Adipose tissue (tissue), 3 donors: ENCODE measurements around the gene DDX39A. TPM values are rescaled to one million over a fixed set of nuclear protein-coding genes. Genes with fewer than 3 reads are reported as not detected.
A peak's percentile ranks its signal among the peaks of the same experiment; 100 is the strongest.
"Not testable (repeated sequence)": the region's sequence is repeated elsewhere in the genome, so short reads cannot be mapped to it uniquely, and the experiment has no call there.

Source experiments
- H3K27ac ChIP-seq: one replicate; pipeline ENCODE4 v1.5.1; 2013; ENCODE audit warnings: low read depth, low read length
- WGBS, 3 donors: extraction: QIAGEN DNeasy Blood & Tissue Kit; methylation state at CpG; one replicate each; pipeline ENCODE4 v1.1.7; 2013; 5-methylcytosine and 5-hydroxymethylcytosine counted together
- polyA plus RNA-seq, 3 donors: library from polyadenylated mRNA; stranded (reverse); fragments of 200-250 nt; gene quantifications; one replicate each; pipeline ENCODE4 v1.2.3, GENCODE V29; 2013
- donor health status: healthy with polysubstance abuse.
- donor health status: Bipolar disorder and iron deficiency.
- donor health status: healthy.

Gene DDX39A
- polyA plus RNA-seq = 10 to 100 TPM; 27.3 to 76.8 (median 65.3) TPM

- WGBS, 3 donors = 0 to 1% (median 0%) methylated on average over 56 to 57 of the region's 57 CpGs
- peak within 1 kb of the TSS; percentile 38 for H3K27ac ChIP-seq
Measured at GRCh38 chr19:14419106-14419813, at the start of gene DDX39A. Gene DDX39A (minus strand): TSS chr19:14419341. CDS start chr19:14413220, 6,121 bp downstream.

GRCh38 chr19:14467816-14468215, 48.7 kb upstream of the DDX39A start:
- H3K27ac ChIP-seq = no peak overlapping the region
- 76 to 86% (median 80%) methylated on average over 9 of the region's 9 CpGs for WGBS, 3 donors

- 84 to 87% (median 85%) methylated on average over 12 of the region's 12 CpGs for WGBS, 3 donors
- no peak overlapping the region for H3K27ac ChIP-seq
Measured at GRCh38 chr19:14467391-14467790, 48.2 kb upstream of the DDX39A start.

GRCh38 chr19:14463747-14464146, 44.6 kb upstream of the DDX39A start:
- WGBS, 3 donors = 91 to 97% (median 95%) methylated on average over 19 to 21 of the region's 21 CpGs
- no peak overlapping the region for H3K27ac ChIP-seq

- 79 to 98% (median 83%) methylated on average over 6 to 7 of the region's 7 CpGs for WGBS, 3 donors
- not testable (repeated sequence) for H3K27ac ChIP-seq
Measured at GRCh38 chr19:14462401-14462800, 43.3 kb upstream of the DDX39A start.

GRCh38 chr19:14460935-14461334, 41.8 kb upstream of the DDX39A start:
- no peak overlapping the region for H3K27ac ChIP-seq
- WGBS, 3 donors = 69 to 99% (median 91%) methylated on average over 2 of the region's 2 CpGs

GRCh38 chr19:14459703-14460102, 40.6 kb upstream of the DDX39A start:
- H3K27ac ChIP-seq = no peak overlapping the region
- WGBS, 3 donors = 69 to 78% (median 72%) methylated on average over 5 of the region's 5 CpGs

GRCh38 chr19:14452303-14452702, 33.2 kb upstream of the DDX39A start:
- not testable (repeated sequence) for H3K27ac ChIP-seq
- 96 to 99% (median 98%) methylated on average over 3 of the region's 3 CpGs for WGBS, 3 donors

GRCh38 chr19:14450876-14451275, 31.7 kb upstream of the DDX39A start:
- no peak overlapping the region for H3K27ac ChIP-seq
- WGBS, 3 donors = 97 to 98% (median 97%) methylated on average over 14 to 19 of the region's 19 CpGs

- 85 to 87% (median 86%) methylated on average over 28 to 30 of the region's 30 CpGs for WGBS, 3 donors
- no peak overlapping the region for H3K27ac ChIP-seq
Measured at GRCh38 chr19:14450168-14450874, 31.2 kb upstream of the DDX39A start.

- 84 to 89% (median 86%) methylated on average over 6 of the region's 6 CpGs for WGBS, 3 donors
- H3K27ac ChIP-seq = no peak overlapping the region
Measured at GRCh38 chr19:14449321-14449720, 30.2 kb upstream of the DDX39A start.

GRCh38 chr19:14446336-14447036, 27.3 kb upstream of the DDX39A start:
- WGBS, 3 donors = 96 to 98% (median 98%) methylated on average over 10 of the region's 10 CpGs

GRCh38 chr19:14443632-14444216, 24.6 kb upstream of the DDX39A start:
- no peak overlapping the region for H3K27ac ChIP-seq
- 92 to 96% (median 96%) methylated on average over 14 of the region's 14 CpGs for WGBS, 3 donors

More at GRCh38 chr19:14446336-14447036, 27.3 kb upstream of the DDX39A start:
- no peak overlapping the region for H3K27ac ChIP-seq

GRCh38 chr19:14442891-14443631, 23.9 kb upstream of the DDX39A start:
- H3K27ac ChIP-seq = no peak overlapping the region
- 84 to 97% (median 96%) methylated on average over 16 of the region's 16 CpGs for WGBS, 3 donors

GRCh38 chr19:14441041-14441938, 22.1 kb upstream of the DDX39A start:
- no peak overlapping the region for H3K27ac ChIP-seq
- 86 to 89% (median 89%) methylated on average over 32 to 34 of the region's 34 CpGs for WGBS, 3 donors

GRCh38 chr19:14440049-14440448, 20.9 kb upstream of the DDX39A start:
- H3K27ac ChIP-seq = peak overlapping the region; percentile 12
- 31 to 59% (median 35%) methylated on average over 9 of the region's 9 CpGs for WGBS, 3 donors

GRCh38 chr19:14439014-14439413, 19.9 kb upstream of the DDX39A start:
- H3K27ac ChIP-seq = no peak overlapping the region
- 42 to 68% (median 47%) methylated on average over 9 of the region's 9 CpGs for WGBS, 3 donors
